GM18505 (cell line): ENCODE measurements around the gene KRTAP4-9.
"Not testable (repeated sequence)": the region's sequence is repeated elsewhere in the genome, so short reads cannot be mapped to it uniquely, and the experiment has no call there.

Experiments used
- ATAC-seq: cut with Tn5 transposase; IDR thresholded peaks from one replicate; pipeline ENCODE4 v1.9.1; 2021; ENCODE audit not compliant: unreplicated experiment
- POLR2A ChIP-seq: IDR thresholded peaks from 4 replicates; pipeline ENCODE4 v1.6.1; 2011; ENCODE audit warnings: borderline replicate concordance; ENCODE audit not compliant: insufficient read depth, insufficient read length; ENCODE audit errors: extremely low read depth

The KRTAP4-9 gene

DNA sequence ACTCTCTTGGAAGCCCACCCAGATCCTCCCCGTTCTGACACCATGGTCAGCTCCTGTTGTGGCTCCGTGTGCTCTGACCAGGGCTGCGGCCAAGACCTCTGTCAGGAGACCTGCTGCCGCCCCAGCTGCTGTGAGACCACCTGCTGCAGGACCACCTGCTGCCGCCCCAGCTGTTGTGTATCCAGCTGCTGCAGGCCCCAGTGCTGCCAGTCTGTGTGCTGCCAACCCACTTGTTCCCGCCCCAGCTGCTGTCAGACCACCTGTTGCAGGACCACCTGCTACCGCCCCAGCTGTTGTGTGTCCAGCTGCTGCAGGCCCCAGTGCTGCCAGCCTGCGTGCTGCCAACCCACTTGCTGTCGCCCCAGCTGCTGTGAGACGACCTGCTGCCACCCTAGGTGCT lies at the start of gene KRTAP4-9:
Gene KRTAP4-9 (plus strand): TSS at position 43 of the 400 bp plus-strand sequence. CDS start 0 bp downstream, at position 43.
- ATAC-seq, result not testable (repeated sequence)

DNA sequence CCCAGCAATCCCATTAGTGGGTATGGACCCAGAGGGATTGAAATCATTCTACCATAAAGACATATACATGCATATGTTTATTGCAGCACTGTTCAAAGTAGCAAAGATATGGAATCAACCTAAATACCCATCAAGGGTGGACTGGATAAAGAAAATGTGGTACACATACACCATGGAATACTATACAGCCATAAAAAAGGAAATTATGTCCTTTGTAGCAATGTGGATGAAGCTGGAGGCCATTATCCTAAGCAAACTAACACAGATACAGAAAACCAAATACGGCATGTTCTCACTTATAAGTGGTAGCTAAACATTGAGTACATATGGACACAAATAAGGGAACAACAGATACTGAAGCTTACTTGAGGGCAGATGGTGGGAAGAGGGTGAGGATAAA lies 47.6 kb upstream of the KRTAP4-9 start:
- no peak for TF ChIP-seq POLR2A
- ATAC-seq, result no peak

GRCh38 chr17:41058741-41059140 lies 46.4 kb upstream of the KRTAP4-9 start:
- no peak for TF ChIP-seq POLR2A
- ATAC-seq, result no peak

- not testable (repeated sequence) for ATAC-seq
These were observed 45.7 kb upstream of the KRTAP4-9 start for GRCh38 chr17:41059276-41060051.

GRCh38 chr17:41060052-41060604 lies 45.1 kb upstream of the KRTAP4-9 start, which contains the start of gene KRTAP2-3:
KRTAP2-3 (minus strand) TSS chr17:41060114; CDS start chr17:41060050, 64 bp downstream.
- TF ChIP-seq POLR2A, result no peak
- no peak for ATAC-seq

DNA sequence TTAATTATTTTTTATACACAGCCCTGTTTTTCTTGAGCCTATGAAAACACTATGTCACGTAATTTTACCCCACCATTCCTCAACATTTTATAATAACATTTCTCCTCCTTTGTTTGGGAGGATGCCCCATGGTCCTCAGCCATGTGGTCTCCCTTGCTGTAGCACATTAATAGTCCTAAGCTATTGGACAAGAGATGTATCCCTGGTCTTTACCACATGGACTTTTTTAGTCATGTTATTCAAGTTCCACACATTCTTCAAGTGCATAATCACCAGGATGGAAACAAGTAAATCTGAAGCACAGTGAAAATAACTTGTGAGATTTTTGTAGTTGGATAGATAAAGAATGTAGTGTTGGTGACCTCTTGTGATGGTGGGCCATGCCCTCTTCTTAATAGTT lies 43.2 kb upstream of the KRTAP4-9 start:
- no peak for TF ChIP-seq POLR2A
- ATAC-seq, result no peak

- no peak for TF ChIP-seq POLR2A
- ATAC-seq, result no peak
These were observed 41.7 kb upstream of the KRTAP4-9 start for GRCh38 chr17:41063449-41063848.

GRCh38 chr17:41064301-41064700 lies 40.9 kb upstream of the KRTAP4-9 start:
- no peak for ATAC-seq
- TF ChIP-seq POLR2A, result no peak

GRCh38 chr17:41065016-41065689 lies 40.0 kb upstream of the KRTAP4-9 start:
- not testable (repeated sequence) for ATAC-seq

GRCh38 chr17:41065829-41066624 lies 39.2 kb upstream of the KRTAP4-9 start, which contains the start of gene KRTAP2-4:
KRTAP2-4 (minus strand) TSS chr17:41065879; CDS start chr17:41065845, 34 bp downstream.
- TF ChIP-seq POLR2A, result no peak

GRCh38 chr17:41067281-41067680 lies 37.9 kb upstream of the KRTAP4-9 start:
- no peak for TF ChIP-seq POLR2A
- ATAC-seq, result no peak

More at GRCh38 chr17:41065829-41066624, 39.2 kb upstream of the KRTAP4-9 start, which contains the start of gene KRTAP2-4:
- no peak for ATAC-seq

- no peak for TF ChIP-seq POLR2A
- no peak for ATAC-seq
These were observed 36.2 kb upstream of the KRTAP4-9 start for GRCh38 chr17:41069031-41069430.
